Retina (tissue), 1 donor: Measurements from ENCODE around the gene NAA80.
A peak's percentile ranks its signal among the peaks of the same experiment; 100 is the strongest.

Experiments
- DNase-seq: peaks from one replicate; pipeline ENCODE4 v3.0.0-alpha.2; 2016

NAA80 gene

DNA sequence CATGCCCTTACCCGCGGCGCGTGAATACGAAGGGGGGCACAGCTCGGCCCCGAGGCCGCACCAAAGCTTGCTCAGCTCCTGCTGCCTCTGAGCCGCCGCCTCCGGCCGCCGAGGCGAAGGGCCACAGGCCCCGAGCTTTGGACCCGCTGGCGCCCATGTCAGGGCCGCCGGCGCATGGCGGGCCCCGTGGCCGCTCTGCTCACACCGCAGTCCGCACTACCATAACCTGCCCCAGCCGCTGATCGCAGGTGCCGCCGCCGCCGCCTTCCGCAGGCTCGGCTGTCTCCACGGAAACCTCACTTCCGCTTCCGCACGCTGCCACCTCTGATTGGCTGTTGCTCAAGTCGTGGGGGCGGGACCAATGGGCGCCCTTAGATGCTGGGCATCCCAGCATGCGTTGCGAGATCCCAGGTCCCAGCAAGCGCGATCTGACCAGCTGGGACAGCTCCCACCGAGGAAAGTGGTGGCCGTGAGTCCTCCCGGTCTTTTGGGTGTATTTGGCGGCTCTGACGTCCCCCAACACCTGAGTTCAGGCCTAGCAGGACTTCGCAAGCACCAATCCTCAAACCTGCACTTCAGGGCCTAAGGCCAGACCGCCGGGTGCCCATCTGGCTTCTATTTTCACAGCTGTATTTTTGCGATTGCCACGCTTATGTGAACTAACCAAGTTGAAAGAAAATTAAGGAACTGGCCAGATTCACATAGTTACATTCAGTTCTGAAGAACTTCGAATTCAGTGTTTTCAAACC lies 28.9 kb upstream of the NAA80 start, which contains the start of gene TUSC2:
TSS of gene TUSC2 (minus strand) at position 281 of the 749 bp plus-strand sequence. CDS start at position 157, 124 bp downstream.
- DNase-seq: peak; percentile 96

DNA sequence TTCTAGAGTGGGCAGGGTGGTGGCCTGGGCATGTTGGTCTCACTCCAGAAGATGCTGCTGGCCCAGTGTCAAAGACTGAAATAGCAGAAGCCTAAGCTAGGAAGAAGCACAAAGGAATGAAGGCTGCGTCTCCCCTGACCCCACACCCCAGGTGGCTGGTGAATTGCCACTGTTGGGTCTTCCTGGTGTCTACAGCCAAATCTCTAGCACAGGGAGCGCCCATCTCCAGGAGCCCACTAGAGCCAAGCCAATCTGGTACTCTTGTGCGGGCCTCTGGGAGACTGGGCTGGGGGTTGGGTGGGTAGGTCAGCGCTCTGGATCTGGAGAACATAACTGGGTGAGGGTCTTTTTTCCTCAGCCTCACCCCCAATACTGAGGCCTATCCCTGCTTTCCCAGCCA lies 27.9 kb upstream of the NAA80 start:
- DNase-seq: no peak

DNA sequence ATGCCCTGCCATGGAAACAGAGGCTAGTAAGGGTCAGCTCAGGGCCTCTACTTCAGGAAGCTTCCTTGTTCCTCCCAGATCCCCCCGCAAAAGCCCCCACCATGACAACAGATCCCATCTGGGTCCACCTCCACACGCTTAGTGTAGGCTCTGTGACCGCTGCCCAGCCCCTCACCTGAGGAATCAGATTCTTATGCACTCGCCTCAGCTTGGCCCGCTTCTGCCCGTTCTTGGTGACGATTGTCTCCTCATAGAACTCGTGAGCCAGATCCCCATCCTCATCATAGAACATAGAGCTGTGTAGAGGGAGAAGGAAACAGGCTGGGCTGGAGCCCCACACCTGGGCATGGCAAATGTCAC lies 27.0 kb upstream of the NAA80 start:
- no peak for DNase-seq

DNA sequence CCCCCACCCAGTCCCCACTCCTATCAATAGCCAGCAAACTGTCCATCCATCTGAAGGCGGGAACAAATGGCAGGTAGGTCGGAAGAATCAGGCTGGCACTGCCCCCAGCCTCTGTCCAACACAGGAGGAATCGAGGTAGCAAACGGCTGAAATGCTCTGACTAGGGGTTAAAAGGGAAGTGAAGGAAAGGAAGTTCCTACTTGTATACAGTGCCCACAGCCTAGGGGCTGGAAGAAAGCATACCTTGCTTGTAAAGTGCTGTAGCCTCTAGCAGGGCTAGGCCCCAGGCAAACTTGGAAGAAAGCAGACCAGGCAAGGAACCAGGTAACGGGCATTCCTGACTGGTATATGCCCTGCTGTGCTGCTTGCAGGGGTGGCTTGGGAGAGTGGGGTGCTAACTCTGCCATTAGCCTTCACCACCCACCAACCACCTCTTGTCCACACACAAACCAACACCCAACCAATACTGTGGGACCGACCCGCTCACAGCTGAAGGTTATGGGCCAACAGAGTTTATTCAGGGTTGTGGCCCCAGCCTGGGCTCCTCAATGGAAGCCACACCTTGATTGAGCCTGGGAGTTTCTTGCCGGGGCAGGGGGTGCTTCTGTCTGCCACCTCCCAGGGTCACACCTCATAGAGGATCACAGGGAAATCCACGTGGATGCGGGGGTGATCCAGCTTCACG lies 26.4 kb upstream of the NAA80 start:
- DNase-seq: no peak

DNA sequence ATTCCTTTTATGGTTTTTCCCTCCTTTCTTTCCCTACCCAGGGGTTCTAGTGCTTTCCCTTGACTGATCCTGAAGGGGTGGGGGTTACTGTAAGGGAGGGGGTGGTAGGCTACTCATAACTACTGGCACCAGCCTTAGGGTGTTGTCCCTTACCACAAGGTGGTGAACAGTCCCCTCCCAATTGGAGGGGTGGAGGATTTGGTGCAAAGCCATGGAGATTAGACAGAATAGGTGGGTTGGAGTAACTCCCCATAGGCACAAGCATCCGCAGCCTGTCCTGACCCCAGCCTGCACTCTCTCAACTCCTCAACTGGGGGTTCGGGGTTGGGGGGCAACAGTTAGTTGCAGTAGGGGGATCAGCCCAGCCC lies 25.9 kb upstream of the NAA80 start:
- DNase-seq: no peak

DNA sequence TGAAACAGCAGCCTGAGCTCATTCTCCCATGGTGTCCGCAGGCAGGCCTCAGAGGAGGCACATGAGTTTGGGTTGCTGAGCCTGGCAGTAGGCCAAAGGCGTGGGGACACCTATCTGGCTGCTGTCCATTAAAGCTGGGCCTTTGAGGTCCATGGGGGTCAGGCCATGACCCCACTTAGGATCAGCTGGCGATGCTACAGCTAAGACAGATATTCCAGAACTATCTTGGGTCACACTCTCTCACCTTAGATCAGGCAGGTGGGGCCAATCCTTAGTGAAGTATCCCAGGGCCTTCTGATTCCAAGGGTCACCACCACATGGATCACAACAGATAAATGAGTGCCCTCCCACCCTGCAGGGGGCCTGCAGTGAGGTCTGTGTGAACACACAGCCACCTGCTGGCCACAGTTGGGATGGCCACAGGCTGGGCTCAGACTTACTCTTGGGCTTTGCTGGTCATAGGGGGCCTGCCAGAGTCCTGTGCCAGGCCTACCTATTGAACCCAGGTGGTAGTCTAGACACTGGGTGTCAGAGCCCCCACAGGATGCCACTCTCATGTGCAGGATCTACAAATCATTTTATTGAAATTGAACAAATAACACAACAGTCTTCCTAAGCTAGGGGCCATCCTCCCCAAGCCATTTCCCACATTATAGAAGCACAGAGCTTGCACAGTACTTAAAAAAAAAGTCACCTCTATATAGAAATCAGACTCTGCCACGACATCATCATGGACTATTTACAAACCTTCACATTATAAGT lies 25.3 kb upstream of the NAA80 start:
- DNase-seq: peak; percentile 76

DNA sequence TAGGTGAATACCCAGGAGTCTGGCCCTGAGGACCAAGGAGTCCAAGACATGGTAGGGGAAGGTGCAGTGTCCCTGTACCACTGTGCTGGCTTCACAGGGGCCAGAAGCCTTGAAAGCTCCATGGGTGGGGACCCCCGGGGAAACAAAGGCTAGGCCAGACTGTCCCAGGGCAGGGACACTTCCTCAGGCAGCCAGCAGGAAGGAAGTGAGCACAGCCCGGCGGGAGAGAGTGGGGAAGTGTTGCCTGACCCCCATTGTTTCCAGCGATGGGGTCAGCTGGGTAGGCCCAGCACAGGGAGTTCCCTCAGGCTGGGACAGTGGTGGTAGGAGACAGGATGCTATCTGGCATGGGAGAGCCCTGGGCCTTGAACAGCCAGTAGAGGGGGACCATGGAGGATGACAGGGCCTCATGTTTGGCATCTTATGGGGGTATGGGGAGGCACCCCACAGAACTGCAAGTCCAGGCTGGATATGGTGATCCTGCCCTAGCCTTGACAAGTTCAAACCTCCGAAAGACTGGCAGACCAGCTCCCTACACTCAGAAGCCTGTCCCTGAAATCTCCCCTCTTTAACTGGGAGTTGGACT lies 24.5 kb upstream of the NAA80 start:
- no peak for DNase-seq

DNA sequence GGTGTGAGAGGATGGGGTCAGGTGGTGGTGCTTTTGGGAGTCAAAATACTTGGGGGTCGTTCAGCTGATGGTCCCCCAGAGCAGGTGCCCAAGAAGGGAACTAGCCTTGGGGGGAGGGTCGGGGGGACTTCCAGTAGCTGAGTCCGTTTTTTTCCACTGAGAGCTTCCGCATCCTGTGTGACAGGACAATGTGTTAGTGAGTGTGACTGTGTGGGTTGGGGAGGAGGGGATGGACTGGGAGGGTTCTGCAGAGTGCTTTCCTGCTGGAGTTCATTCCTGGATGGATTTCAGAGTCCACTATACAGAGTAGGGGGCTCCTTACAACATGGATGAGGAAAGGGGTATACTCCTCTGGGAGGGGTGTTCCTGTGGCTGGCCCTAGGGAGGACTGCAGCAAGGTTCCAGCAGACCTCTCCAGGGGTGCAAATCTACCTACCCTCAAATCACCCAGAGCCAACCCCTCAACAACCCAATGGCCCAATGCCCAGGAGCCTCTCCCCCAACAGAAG lies 23.9 kb upstream of the NAA80 start:
- no peak for DNase-seq

DNA sequence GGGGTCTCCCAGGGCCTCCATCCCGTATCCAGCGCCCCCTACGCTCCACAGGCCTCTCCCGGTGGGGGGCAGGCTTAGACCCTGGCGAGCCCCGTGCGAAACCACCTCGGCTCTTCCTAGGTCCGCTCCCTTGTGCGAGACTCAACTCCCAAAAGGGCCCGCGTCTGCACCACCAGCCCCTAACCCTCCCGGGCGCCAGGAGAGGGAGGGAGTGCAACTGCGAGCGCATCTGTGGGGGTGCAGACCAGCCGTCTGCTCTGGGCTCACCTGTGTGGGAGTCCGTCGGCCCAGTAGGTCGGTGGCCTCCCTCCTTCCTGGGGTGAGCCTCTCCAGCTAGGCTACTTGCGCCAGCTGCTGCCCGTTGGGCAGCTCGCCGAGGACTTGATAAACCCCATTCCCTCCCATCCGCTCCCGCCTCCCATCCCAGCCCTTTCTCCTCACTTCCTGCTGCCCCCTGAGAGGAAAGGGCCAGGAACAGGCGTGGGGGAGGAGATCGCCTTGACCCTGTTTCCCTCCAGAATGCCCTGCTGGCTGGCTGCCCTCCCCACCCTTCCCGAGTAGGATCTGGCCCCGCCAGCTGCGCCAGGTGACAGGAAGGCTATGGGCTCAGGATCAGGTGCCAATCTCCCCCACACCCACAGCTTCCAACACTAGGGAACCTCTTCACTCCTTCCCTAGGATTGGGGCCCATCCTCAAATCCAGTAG lies 23.3 kb upstream of the NAA80 start, which contains the start of gene HYAL2:
TSS of gene HYAL2 (minus strand) at position 360 of the 706 bp plus-strand sequence. CDS start 2,256 bp downstream, outside the sequence.
- DNase-seq: no peak

DNA sequence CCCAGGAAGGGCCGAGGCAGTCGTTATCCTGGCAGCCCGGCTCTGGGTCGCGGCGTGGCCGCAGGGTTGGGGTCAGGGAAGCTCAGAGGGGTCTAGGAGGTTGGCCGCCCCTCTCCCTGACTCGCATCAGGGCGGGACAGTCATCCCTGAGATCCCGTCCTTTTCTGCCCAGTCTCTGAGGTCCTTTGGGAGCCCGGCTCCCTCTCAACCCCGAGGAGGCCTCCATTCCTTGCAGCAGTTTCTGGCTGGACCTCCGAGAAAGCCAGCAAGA lies 22.8 kb upstream of the NAA80 start:
- no peak for DNase-seq

DNA sequence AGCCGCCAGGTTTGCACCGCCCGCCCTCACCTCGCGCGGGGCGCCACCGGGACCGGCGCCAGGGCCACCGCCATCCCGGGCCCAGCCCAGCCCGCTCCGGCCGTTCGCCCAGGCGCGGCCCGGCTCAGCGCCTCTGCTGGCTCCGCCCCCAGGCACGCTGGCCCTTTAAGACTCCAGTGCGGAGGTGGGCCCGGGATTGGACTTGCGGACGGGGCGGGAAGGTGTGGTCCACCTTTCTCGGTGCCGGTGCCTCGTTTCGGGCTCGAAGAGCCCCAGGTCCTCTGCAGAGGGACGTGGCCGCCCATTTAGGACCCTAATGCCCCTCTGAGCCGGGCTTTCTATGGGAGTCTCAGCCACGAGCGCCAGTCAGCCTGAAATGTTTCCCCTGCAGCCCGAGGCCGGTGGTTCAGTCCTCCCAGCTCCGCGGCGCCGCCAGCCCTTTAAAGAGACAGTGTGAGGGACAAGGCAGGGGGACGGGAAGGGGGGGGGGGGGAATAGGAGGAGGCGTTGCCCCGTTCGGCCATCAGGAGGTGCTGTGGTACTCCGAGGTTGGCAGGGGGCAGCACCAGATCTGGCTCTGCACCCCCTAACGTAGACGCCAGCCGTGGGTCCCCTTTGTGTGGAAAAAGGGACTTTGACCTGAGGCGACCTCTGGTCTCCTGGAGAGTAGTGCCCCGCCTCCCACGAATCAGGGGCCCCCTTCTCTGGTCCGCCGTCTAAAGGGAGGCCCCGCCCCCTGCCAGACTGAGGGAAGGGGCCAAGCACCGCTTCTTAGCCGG lies 22.3 kb upstream of the NAA80 start:
- DNase-seq: peak; percentile 99

DNA sequence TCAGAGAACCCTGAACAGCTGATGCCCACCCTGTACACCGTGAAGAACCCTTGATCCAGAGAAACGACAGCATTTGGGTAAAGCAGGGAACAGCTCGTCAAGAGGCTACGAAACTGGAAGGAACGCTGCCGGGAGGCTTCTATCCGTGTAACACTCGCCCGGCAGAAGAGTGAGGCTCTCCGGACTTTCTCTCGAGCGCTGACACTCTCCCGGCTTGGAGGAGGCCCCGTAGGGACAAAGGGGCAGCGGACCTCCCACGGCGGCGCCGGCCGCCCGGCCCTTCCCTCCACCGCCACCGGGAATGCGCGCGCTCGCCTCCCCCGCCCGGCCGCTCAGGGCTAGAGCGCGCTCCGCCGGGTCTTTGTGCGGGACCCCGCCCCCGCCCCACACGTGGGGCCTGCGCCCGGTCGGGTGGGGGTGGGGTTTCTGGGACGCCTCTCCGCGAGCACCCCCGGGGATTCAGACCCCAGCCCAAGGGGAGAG lies 21.7 kb upstream of the NAA80 start:
- DNase-seq: peak; percentile 93

DNA sequence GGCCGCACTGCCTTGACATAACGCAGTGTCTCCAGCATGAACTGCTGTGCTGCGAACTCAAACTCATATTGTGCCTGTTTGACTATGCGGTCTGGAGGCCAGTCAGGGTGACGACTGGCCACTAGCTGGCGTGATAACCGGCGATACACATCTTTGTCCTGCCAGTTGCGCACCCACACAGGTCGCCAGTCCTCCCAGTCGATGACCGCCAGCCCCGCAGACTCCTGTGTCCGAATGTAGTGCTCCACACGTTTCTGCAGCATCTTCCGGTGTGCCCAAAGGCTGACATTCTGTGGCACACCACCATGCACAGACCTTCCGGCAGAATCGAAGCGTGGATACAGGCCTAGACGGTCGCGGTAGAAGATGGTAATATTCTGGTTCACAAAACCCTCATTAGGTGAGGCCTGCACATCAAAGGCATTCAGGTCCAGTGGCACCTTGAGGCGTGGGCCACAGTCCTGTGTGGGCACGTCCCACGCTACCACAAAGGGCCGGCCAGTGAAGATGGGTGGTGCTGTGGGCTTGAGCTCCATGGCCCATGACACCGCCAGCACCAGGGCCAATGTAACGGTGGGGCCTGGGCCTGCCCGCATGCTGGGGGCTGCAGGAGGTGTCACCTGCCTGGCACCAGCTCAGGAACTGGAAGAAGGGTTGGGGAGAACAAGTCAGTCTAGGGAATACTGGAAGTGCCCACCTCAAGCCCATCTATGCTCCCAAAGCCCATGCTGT lies 20.9 kb upstream of the NAA80 start:
- DNase-seq: no peak

DNA sequence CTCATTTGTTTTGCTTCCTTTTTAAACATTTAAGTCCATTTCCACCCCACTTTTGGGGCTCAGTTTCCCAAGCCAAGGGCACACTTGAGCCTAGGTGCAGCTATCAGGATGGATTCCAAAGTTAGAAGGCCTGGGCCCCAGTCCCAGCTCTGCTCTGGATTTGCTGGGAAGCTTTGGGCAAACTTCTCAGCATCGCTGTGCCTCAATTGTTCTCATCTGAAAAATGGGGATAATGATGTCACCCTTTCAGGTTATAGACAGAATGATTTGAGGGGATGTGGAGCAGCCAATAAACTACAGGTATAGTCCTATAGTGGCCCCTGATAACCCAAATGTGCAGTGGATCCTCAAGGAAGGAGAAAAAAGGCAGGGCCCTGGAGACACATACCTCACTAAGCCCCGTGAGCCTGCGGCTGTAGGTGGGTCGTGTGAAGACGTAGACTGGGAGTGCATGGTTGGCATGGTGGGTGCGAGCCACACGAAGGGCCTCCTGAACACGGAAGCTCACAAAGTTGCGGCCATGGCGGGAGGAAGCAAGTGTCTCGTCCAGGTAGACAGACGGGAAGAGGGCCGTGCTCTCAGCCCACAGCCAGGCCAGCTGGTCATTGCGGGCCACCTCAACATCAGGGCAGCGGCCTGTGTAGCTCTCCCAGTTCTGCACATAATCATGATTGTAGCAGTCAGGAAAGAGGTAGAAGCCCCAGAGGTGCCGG lies 20.1 kb upstream of the NAA80 start:
- no peak for DNase-seq

DNA sequence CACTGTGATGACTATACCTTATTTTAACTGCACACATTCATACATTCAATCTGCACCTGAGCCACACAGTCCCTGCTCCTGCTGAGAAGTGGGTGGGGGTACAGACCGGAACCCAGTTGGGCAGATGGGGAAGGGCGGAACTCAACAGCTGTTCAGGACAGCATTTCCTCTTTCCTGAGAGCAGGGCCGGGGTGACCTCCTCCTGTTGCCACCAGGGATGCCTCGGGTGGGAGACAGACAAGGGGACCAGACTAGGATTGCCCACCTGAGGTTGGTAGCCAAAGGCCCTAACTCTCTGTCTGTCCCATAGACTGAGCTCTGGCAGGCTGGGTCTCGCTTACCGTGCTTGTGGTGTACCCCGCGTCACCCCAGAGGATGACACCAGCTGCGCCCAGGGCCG lies 19.4 kb upstream of the NAA80 start:
- DNase-seq: no peak

DNA sequence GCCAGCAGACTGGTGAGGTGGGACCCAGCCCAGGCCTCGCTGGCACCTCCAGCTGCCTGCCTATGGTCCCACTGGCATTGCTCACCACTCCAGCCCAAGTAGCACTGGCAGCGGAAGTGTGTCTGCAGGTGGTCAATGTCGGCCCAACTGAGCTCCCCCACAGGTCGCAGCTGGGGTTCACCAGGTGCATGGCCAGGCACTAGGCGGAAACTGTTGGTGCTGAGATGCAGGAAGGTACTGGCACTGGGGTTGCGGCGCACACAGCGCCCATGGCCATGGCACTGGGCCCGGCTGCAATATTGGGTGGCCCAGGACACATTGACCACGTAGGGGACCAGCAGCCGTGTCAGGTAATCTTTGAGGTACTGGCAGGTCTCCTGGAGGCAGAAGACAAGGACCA lies 19.0 kb upstream of the NAA80 start:
- DNase-seq: no peak

DNA sequence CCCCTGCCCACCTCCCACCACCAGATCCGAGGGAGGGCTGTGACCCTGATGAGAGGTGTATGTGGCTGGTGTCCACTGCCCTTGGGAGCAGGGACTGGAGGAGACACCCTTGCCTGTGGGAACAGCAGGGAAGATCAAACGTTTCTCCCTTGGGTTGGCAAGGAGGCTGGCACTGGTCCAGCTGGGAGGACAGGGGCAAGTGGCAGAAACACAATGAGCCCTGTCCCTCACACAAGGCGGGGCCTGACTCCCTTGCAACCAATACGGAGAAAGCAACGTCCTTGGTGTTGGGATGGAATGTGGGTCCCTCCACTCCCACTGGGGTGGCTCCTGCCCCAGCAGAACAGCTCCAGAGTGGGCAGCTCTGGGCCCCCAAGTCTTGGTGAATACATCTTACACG lies 18.1 kb upstream of the NAA80 start:
- DNase-seq: no peak

DNA sequence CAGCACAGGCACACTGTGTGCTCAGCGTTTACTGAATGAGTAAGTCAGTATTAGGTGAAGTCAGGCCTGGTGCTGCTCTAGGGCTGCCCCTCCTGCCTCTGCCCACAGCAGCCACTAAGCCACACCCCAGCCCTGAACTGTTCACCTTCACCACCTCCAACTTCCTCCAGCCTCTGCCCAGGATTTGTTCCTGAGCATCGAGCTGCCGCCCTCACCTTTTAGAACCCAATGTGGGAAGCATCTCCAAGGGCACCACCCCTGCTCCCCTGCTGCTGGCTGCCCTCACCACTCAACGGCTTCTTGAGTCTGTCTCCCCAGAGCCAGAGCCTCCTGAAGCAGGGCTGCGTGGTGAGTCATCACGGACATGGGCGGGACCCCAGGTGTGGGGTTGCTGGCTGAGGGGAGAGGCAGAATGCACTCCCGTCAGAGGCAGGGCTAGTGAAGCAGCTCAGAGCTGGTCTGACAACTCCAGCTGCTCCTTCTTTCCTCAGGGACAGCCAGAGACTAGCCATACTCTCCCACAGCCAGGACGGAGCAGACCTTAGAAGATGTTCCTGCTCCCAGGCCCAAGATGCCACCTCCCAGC lies 17.5 kb upstream of the NAA80 start:
- DNase-seq: peak; percentile 51

DNA sequence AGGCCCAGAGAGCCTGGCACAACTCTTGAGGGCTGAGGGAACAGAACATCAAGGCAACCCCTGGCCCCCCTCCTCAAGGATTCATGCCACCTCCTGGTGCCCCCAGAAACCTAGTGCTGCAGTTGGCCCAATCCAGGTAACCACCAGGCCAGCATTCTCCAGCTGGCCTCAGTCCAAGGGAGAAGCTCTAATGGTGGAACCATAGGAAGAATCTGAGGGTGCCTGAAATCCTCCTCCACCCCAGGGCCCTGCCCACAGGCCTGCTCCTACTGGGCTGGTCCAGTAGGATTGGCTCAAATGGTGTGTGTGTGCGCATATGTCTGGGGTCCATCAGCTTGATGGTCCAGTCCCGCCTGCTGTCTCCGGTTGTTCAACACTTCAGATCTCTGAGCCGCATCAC lies 15.6 kb upstream of the NAA80 start:
- DNase-seq: no peak

DNA sequence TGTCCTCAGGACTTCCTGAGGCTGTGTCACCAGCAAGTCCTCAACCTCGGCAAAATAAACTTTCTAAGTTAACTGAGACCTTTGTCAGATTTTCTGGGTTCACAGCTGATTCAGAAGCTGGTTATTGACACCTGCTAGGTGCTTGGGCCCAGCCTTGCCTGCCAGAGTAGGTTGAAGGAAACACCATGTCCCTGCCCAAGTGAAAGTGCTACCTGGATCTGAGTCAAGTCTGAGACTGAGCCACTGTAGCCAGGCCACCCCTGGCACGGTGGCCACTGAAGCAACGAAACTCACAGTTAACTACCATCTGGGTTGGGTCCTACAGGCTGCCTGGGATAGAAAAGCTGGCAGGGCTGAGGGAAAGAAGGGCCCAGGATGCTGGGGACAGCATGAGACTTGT lies 15.1 kb upstream of the NAA80 start:
- DNase-seq: no peak
